GM18517 (cell line): Measurements from ENCODE around the gene GINS2.

ENCODE experiments used
- ATAC-seq: cut with Tn5 transposase; IDR thresholded peaks from one replicate; pipeline ENCODE4 v1.9.1; 2021; ENCODE audit warnings: mild to moderate bottlenecking, moderate library complexity; ENCODE audit not compliant: unreplicated experiment

Gene GINS2

DNA sequence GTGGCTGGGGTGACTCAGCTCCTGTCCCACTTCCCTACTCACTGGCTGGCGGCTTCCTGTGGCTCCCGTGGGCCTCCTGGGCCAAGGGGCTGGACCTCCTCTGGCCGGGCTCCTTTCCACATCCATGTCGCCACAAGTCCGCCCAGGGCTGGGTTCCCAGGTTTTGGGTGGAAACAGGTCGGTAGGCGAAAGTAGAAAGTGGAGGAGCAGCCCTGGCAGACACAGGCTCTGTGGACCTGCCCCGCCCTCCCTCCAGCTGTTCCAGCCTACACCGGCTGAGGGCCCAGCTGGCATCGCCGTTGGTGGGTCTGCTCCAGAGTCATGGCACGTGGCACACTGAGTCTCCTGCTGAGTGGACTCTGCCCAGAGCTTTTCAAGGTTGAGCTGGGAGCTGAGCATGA is 47.0 kb downstream of the GINS2 start:
- ATAC-seq = no peak

- ATAC-seq = no peak
These were observed 47.4 kb downstream of the GINS2 start for GRCh38 chr16:85641305-85641704.

DNA sequence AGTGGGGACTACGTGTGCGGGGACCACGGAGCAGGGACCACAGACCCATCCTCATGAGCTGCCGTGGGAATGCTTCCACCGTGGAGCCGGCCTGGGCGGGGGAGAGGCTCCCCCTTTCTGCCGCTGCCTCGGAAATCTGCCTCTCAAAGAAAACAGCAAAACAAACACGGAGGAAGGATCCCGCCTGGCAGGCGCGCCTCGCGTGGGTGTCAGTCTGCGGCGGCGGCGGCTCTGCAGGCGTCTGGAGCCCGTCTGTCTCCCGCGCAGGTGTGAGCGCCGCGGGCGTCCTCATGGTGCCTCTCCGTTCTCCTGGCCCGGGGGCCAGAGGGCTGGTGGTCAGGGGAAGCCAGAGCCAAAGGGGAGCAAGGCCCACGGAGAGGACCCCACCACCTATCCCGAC is 48.2 kb downstream of the GINS2 start:
- ATAC-seq = no peak

DNA sequence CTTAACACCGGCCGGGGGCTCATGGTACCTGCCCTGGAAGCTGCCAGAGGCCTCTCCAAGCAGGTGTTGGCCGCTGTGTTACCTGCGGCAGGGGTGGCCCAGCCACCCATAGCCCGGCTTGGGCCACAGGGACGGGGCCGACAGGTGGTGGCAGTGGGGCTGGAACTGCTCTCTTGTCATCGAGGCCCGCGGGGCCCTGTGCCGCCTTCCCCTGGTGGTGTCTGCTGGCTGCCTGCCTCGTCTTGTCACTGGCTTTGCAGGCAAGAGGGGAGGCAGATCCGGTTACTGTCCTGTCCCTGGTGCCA is 48.5 kb downstream of the GINS2 start:
- ATAC-seq = no peak

GRCh38 chr16:85639529-85640253 is 49.1 kb downstream of the GINS2 start:
- no peak for ATAC-seq

GRCh38 chr16:85638695-85639409 is 49.9 kb downstream of the GINS2 start:
- ATAC-seq = no peak

- ATAC-seq = no peak
These were observed 50.7 kb downstream of the GINS2 start for GRCh38 chr16:85637808-85638647.

DNA sequence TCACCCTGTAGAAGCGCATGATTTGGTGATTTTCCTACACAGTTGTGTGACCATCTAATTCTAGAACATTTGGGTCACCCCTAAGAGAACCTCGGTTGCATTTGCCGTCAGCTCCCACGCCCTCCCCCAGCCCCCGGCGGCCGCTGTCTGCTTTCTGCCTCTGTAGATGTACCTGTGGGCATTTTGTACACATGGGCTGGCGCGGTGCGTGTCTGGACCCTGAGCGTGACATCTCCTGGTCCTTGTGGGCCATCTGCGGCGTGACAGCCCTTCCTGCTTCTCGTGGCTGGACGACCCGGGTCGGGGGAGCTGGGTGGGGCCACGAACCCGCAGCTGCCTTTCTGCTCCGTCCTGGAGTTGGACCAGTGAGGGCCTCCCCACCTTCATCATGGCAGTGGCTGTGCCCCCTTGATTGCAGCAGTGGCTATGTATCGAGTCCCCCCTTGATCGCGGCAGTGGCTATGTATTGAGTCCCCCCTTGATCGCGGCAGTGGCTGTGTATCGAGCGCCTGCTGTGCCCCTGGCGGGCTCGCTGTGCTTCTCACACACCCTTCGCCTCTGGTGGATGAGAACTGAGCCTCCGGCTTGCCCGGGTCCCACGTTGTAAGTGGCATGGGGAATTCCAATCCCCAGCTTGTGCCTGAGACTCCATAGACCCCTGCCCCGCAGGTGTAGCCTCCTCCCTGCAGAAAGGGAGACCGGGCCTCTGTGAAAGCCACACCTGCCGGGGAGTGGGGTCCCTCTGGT is 51.5 kb downstream of the GINS2 start:
- no peak for ATAC-seq

DNA sequence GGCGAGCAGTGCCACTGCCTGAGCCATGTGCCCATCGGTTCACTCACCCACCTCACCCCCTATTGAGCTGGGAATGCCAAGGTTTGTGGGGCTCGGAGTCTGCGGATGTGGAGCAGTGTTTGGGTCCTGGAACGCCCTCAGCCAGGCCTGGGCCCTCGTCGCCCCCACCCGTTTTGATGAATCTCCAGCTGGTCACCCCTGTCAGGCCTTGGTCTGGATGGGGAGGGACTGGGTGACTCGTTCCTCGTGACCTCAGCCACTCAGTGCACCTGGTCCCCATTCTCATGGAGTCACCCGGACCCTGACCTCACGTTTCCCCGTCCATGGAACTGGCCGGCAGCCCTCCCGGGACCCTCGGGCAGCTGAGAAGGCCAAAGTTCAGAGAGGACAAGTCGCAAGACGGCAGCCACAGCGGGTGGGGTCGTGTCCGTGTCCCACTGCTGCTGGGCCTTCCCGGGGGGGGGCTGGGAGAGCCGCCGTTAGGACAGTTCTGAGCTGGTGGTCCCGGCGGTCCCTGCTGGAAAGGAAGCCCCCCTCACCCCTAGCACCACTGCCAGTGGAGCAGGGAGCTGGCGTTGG is 52.4 kb downstream of the GINS2 start:
- no peak for ATAC-seq

DNA sequence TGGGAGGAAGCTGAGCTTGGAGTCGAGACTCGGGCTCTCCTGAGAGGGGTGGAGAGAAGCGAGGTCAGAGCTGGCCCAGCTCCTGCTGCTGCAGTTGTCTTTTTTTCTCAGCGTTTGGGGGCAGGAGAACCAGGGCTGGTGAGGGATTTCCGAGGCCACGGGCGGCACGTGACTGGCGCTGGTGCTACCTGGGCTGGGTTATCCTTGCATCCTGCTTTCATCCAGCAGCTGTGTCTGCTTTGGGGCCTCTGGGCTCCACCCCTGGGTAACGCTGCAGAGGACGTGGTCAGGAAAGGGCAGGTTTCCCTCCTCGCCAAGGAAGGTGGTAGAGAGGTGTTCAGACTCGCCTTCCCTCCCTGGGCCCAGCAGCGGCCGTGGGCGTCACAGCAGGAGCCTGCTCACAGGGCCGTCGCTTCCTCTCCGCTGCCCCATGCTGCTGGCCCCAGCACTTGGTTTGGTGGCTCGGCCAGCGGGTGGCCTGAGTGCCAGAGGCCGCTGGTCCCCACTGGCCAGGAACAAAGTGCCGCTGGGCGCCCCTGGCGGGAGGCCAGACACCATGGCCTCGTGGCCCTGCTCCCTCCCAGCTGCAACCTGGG is 53.1 kb downstream of the GINS2 start:
- no peak for ATAC-seq

- ATAC-seq = no peak
These were observed 53.8 kb downstream of the GINS2 start for GRCh38 chr16:85634747-85635544.

- ATAC-seq = no peak
These were observed 54.9 kb downstream of the GINS2 start for GRCh38 chr16:85633888-85634287.

DNA sequence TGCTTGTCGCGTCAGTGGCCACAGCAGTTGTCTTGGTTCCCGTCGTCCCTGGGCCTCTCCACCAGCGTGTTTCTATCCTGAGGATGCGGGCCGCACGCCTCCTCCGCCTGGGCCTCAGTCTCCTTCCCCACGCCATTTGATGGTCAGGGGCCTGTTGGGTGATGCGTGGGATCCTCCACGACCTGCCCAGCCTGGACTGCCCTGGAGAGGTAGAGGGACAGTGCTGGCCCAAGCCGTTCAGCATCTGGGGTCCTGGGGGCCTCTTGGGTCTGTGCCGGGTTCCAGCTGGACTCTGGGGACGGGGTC is 55.4 kb downstream of the GINS2 start:
- no peak for ATAC-seq

DNA sequence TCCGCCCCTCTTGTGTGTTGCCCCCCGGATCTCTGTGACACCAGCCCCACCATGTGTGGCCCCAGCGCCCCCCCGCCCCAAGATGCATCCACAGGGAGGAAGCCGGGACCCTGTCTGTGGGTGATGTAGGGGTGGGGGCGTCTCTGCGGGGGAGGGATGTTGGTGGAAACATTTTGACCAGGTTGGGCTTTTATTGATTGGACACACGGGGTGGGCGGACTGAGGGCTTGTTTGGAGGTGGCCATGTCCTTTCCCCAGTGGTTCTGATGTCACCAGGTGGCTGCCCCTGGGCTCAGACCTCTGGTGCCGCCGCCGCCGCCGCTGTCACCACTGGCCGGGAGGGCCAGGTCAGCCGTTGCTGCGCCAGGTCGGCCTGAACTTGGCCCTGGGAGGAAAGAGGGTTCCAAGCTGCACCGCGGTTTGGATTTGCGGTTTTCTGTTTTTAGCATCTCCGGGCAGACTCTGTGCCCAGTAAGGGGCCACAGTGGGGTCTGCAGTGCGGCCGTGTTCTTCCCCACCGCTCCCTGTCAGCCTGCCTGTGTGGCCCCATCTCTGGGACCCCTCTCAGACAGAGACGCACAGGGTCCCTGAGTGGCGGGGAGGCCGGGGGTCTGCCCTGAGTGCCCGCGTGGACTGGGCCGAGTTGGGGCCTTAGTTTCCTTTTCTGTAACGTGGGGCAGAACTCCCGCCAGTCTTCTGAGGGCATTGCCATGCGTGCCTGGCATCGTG is 55.9 kb downstream of the GINS2 start:
- ATAC-seq = no peak

DNA sequence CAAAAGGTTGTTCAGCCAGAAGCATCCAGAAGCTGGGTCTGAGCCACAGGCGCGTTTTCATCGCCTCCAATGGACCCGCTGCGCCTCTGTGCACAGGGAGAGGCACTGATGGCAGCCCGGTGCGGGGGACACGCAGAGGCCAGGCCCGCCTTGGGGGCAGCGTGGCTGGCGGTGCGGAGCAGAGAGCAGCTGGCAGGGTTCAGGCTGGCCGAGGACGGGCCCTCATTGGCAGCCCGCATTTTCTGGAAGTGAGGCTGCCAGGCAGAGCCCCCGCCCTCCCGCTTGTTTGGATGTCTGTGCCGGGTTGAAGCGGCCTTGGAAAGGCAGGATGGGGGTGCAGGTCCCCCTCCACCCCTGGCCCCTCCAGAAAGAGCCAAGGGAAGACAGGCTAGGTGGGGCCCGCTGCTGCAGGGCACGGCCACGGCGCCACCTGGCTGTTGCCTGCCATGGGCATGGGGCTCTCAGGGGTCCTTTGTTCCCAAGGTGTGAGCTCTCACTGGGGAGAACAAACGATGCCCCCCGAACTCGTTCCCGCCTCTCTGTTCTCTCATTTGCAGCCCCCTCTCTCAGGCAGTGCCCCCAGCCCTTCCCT is 56.9 kb downstream of the GINS2 start:
- no peak for ATAC-seq

- no peak for ATAC-seq
These were observed 57.5 kb downstream of the GINS2 start for GRCh38 chr16:85631230-85631629.

DNA sequence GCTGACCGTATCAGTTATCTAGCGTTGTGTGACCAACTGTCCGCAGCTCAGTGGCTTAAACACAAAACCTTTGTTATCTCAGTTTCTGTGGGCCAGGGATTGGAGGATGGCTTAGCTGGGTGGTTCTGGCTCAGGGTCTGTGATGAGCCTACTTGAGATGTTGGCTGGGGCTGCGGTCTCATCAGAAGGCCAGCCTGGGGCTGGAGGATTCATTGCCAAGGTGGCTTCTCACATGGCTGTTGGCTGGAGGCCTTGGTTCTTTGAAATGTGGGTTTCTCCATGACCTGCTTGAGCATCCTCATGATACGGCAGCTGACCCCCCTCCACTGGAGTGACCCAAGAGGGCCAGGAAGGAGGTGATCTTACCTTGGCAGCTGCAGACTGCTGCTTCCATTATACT is 58.9 kb downstream of the GINS2 start:
- ATAC-seq = no peak

DNA sequence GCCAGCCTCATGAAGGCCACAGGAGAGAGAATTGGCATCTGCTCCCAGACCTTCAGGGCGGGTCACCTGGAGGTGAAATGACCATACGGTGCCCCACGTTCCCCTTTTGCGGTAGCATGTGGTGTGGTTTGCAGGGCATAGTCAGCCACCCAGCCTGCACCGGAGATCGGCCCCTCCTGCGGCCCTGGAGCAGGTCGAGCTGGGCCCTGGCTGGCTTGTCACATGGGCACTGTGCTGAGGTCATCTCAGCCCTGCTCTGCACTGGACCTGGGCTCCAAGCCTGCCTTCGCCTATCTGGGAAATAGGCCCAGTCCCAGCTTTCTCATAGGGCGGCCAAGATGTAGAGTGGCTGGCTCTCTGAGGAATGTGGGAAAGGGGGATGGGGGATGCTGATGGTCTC is 59.4 kb downstream of the GINS2 start:
- no peak for ATAC-seq

GRCh38 chr16:85628645-85629044 is 60.1 kb downstream of the GINS2 start:
- no peak for ATAC-seq
